Liver (tissue), 9 donors: Measurements from ENCODE around the gene ONECUT1. TPM values are rescaled to one million over a fixed set of nuclear protein-coding genes. Genes with fewer than 3 reads are reported as not detected.

Experiments
- DNase-seq: peaks from one replicate; pipeline ENCODE4 v3.0.0-alpha.2; 2017; ENCODE audit warnings: low spot score
- H3K27ac ChIP-seq, 2 donors: one replicate each; pipeline ENCODE4 v1.7.0; 2013; ENCODE audit warnings: inconsistent platforms in 2 of 2, low read length in 2 of 2, control low read depth in 1 of 2, low read depth in 1 of 2, mild to moderate bottlenecking in 1 of 2
- H3K27me3 ChIP-seq, 4 donors: one replicate each; pipeline versions ENCODE4 v1.6.1 to v1.7.0; 2013; ENCODE audit warnings: low read length in 3 of 4, inconsistent platforms in 1 of 4, mild to moderate bottlenecking in 1 of 4, moderate library complexity in 1 of 4; ENCODE audit not compliant: control insufficient read depth in 4 of 4, insufficient read depth in 4 of 4
- H3K36me3 ChIP-seq, 4 donors: one replicate each; pipeline versions ENCODE4 v1.6.1 to v1.7.0; 2013; ENCODE audit warnings: low read length in 3 of 4, mild to moderate bottlenecking in 3 of 4, low read depth in 1 of 4, moderate library complexity in 1 of 4; ENCODE audit not compliant: control insufficient read depth in 4 of 4, insufficient read depth in 3 of 4
- H3K4me1 ChIP-seq, 4 donors: one replicate each; pipeline versions ENCODE4 v1.6.1 to v1.7.0; 2013; ENCODE audit warnings: low read length in 3 of 4, mild to moderate bottlenecking in 3 of 4, moderate library complexity in 1 of 4; ENCODE audit not compliant: control insufficient read depth in 4 of 4, insufficient read depth in 4 of 4
- H3K4me3 ChIP-seq, 3 donors: one replicate each; pipeline versions ENCODE4 v1.6.1 to v1.7.0; 2013; ENCODE audit warnings: low read length in 3 of 3, control low read depth in 1 of 3, low read depth in 1 of 3, mild to moderate bottlenecking in 1 of 3
- H3K9ac ChIP-seq, 2 donors: one replicate each; pipeline ENCODE4 v1.7.0; 2013; ENCODE audit warnings: low read length in 2 of 2, mild to moderate bottlenecking in 2 of 2, moderate library complexity in 2 of 2, control low read depth in 1 of 2, low read depth in 1 of 2
- H3K9me3 ChIP-seq, 4 donors: one replicate each; pipeline versions ENCODE4 v1.6.1 to v1.7.0; 2013; ENCODE audit warnings: low read length in 3 of 4; ENCODE audit not compliant: control insufficient read depth in 4 of 4
- ATF3 ChIP-seq: IDR thresholded peaks from 2 replicates; pipeline ENCODE4 v1.6.1; 2016; ENCODE audit warnings: antibody characterized with exemption
- CTCF ChIP-seq: fragments of 150-350 bp; IDR thresholded peaks from 2 replicates; pipeline ENCODE4 v1.5.1; 2017; ENCODE audit warnings: improper control_type of control experiment, low read depth, low read length; ENCODE audit not compliant: missing input control
- EGR1 ChIP-seq, 2 donors: IDR thresholded peaks; 2 replicates each; pipeline ENCODE4 v1.6.1; 2016 to 2018; ENCODE audit warnings: antibody characterized with exemption in 2 of 2, low read depth in 2 of 2
- FOXA1 ChIP-seq: IDR thresholded peaks from 2 replicates; pipeline ENCODE4 v1.6.1; 2016; ENCODE audit warnings: antibody characterized with exemption
- FOXA2 ChIP-seq: IDR thresholded peaks from 2 replicates; pipeline ENCODE4 v1.6.1; 2016; ENCODE audit warnings: antibody characterized with exemption
- GABPA ChIP-seq, 2 donors: IDR thresholded peaks in 1 of 2; conservative IDR thresholded peaks in 1 of 2; 2 replicates each; pipeline ENCODE4 v1.6.1; 2016; ENCODE audit warnings: antibody characterized with exemption in 2 of 2, mild to moderate bottlenecking in 1 of 2, moderate library complexity in 1 of 2
- HNF4A ChIP-seq, 2 donors: conservative IDR thresholded peaks; 2 replicates each; pipeline ENCODE4 v1.6.1; 2016; ENCODE audit warnings: antibody characterized with exemption in 2 of 2, mild to moderate bottlenecking in 2 of 2
- JUND ChIP-seq, 2 donors: IDR thresholded peaks; 2 replicates each; pipeline ENCODE4 v1.6.1; 2016; ENCODE audit warnings: antibody characterized with exemption in 2 of 2
- MAX ChIP-seq: IDR thresholded peaks from 2 replicates; pipeline ENCODE4 v1.6.1; 2016; ENCODE audit warnings: antibody characterized with exemption
- NR2F2 ChIP-seq: IDR thresholded peaks from 2 replicates; pipeline ENCODE4 v1.6.1; 2016; ENCODE audit warnings: antibody characterized with exemption
- RAD21 ChIP-seq, 2 donors: IDR thresholded peaks; 2 replicates each; pipeline ENCODE4 v1.6.1; 2016; ENCODE audit warnings: antibody characterized with exemption in 2 of 2, mild to moderate bottlenecking in 2 of 2
- REST ChIP-seq: IDR thresholded peaks from 2 replicates; pipeline ENCODE4 v1.6.1; 2016; ENCODE audit warnings: antibody characterized with exemption, mild to moderate bottlenecking
- SP1 ChIP-seq: IDR thresholded peaks from 2 replicates; pipeline ENCODE4 v1.6.1; 2018; ENCODE audit warnings: antibody characterized with exemption, mild to moderate bottlenecking
- TAF1 ChIP-seq: conservative IDR thresholded peaks from 2 replicates; pipeline ENCODE4 v1.6.1; 2016; ENCODE audit warnings: antibody characterized with exemption, mild to moderate bottlenecking
- YY1 ChIP-seq: IDR thresholded peaks from 2 replicates; pipeline ENCODE4 v1.6.1; 2016; ENCODE audit warnings: antibody characterized with exemption, mild to moderate bottlenecking
- ZBTB33 ChIP-seq: IDR thresholded peaks from 2 replicates; pipeline ENCODE4 v1.6.1; 2016; ENCODE audit warnings: antibody characterized with exemption
- WGBS: extraction: QIAGEN DNeasy Blood & Tissue Kit; methylation state at CpG from one replicate; pipeline ENCODE4 v1.1.7; 2013; 5-methylcytosine and 5-hydroxymethylcytosine counted together
- polyA plus RNA-seq, 2 donors: library from polyadenylated mRNA; stranded (reverse) in 1 of 2; unstranded in 1 of 2; fragments of 200-250 nt in 1 of 2; fragments of >200 nt in 1 of 2; fragmentation: Nextera tagmentation in 1 of 2; extraction: Ambion mirVana in 1 of 2; gene quantifications; one replicate each; pipeline versions ENCODE4 v1.2.1 to v1.2.3, GENCODE V29; 2013 to 2015
- total RNA-seq, 2 donors: library from RNA; depleted of rRNA; stranded (reverse); fragments of >200 nt; gene quantifications; one replicate each; pipeline ENCODE4 v1.2.3, GENCODE V29; 2014
- donor health status: healthy.
- donor health status: healthy.
- donor health status: healthy.
- donor health status: healthy.
- donor health status: healthy.

ONECUT1 gene
- total and polyA plus RNA-seq, 4 donors, result 7.7 to 51.0 (median 14.8) TPM

- 88% methylated on average over 3 of the region's 3 CpGs for WGBS
- Histone ChIP-seq H3K4me3 (no peak overlapping the region), H3K9ac (no peak overlapping the region), H3K4me1 (peaks cover 5 to 23% (median 16%) of the 10 kb centered on the region in 4 donors), H3K36me3 (no peaks in the 10 kb centered on the region), H3K27ac (no peak overlapping the region), H3K27me3 (no peaks in the 10 kb centered on the region), H3K9me3 (no peaks in the 10 kb centered on the region)
- TF ChIP-seq FOXA2, result no peak
- no peak for TF ChIP-seq SP1
- no peak for TF ChIP-seq MAX
- TF ChIP-seq ATF3, result no peak
- no peak for TF ChIP-seq FOXA1
- no peak for TF ChIP-seq REST
- no peak for TF ChIP-seq JUND (IDR thresholded peaks at IDR 0.05)
- TF ChIP-seq GABPA (IDR thresholded peaks at IDR 0.05 in 1 of 2, conservative IDR thresholded peaks at IDR 0.05 in 1 of 2), result no peak
- no peak for TF ChIP-seq CTCF
- TF ChIP-seq EGR1 (IDR thresholded peaks at IDR 0.05; ENCODE audit: low read depth in 2 of 2), result no peak
- no peak for TF ChIP-seq HNF4A (conservative IDR thresholded peaks at IDR 0.05)
- TF ChIP-seq NR2F2, result no peak
- TF ChIP-seq TAF1, result no peak
- no peak for TF ChIP-seq RAD21 (IDR thresholded peaks at IDR 0.05)
- no peak for TF ChIP-seq YY1
- no peak for TF ChIP-seq ZBTB33
- DNase-seq, result no peak
These were observed 57.6 kb downstream of the ONECUT1 start for GRCh38 chr15:52732551-52732950.
